ENCODE measurements around the gene EFNA1.

The EFNA1 gene

GRCh38 chr1:155174324-155175280 lies 46.9 kb downstream of the EFNA1 start:
- no peak for DNase-seq
- TF ChIP-seq GATA1 (IDR thresholded peaks at IDR 0.05; ENCODE audit: low read depth, low read length) = no peak
- TF ChIP-seq POLR2A (IDR thresholded peaks at IDR 0.05; ENCODE audit: low read length) = no peak

GRCh38 chr1:155175281-155175926 lies 47.7 kb downstream of the EFNA1 start:
- no peak for TF ChIP-seq POLR2A (IDR thresholded peaks at IDR 0.05; ENCODE audit: low read length)
- TF ChIP-seq GATA1 (IDR thresholded peaks at IDR 0.05; ENCODE audit: low read depth, low read length) = no peak
- DNase-seq = no peak

GRCh38 chr1:155175927-155176371 lies 48.3 kb downstream of the EFNA1 start:
- TF ChIP-seq POLR2A (IDR thresholded peaks at IDR 0.05; ENCODE audit: low read length) (no peak), GATA1 (IDR thresholded peaks at IDR 0.05; ENCODE audit: low read depth, low read length) (no peak)

GRCh38 chr1:155176544-155177071 lies 48.9 kb downstream of the EFNA1 start:
- peak; percentile 79 to 91 for DNase-seq
- TF ChIP-seq POLR2A (IDR thresholded peaks at IDR 0.05; ENCODE audit: low read length) (no peak), GATA1 (IDR thresholded peaks at IDR 0.05; ENCODE audit: low read depth, low read length) (no peak)

More at GRCh38 chr1:155175927-155176371, 48.3 kb downstream of the EFNA1 start:
- DNase-seq = peak in 1 of 2 experiments; percentile 31

GRCh38 chr1:155177192-155177917 lies 49.7 kb downstream of the EFNA1 start:
- TF ChIP-seq POLR2A (IDR thresholded peaks at IDR 0.05; ENCODE audit: low read length) (no peak), GATA1 (IDR thresholded peaks at IDR 0.05; ENCODE audit: low read depth, low read length) (no peak)
- DNase-seq = no peak

GRCh38 chr1:155177918-155178281 lies 50.2 kb downstream of the EFNA1 start:
- no peak for DNase-seq
- no peak for TF ChIP-seq GATA1 (IDR thresholded peaks at IDR 0.05; ENCODE audit: low read depth, low read length)
- no peak for TF ChIP-seq POLR2A (IDR thresholded peaks at IDR 0.05; ENCODE audit: low read length)

GRCh38 chr1:155178441-155179111 lies 50.9 kb downstream of the EFNA1 start:
- DNase-seq = no peak
- TF ChIP-seq GATA1 (IDR thresholded peaks at IDR 0.05; ENCODE audit: low read depth, low read length) = no peak
- TF ChIP-seq POLR2A (IDR thresholded peaks at IDR 0.05; ENCODE audit: low read length) = no peak

GRCh38 chr1:155179112-155180031 lies 51.7 kb downstream of the EFNA1 start:
- no peak for DNase-seq
- TF ChIP-seq GATA1 (IDR thresholded peaks at IDR 0.05; ENCODE audit: low read depth, low read length) (no peak), POLR2A (IDR thresholded peaks at IDR 0.05; ENCODE audit: low read length) (no peak)

- no peak for DNase-seq
- TF ChIP-seq POLR2A (IDR thresholded peaks at IDR 0.05; ENCODE audit: low read length) = no peak
- no peak for TF ChIP-seq GATA1 (IDR thresholded peaks at IDR 0.05; ENCODE audit: low read depth, low read length)
Observed at GRCh38 chr1:155181371-155182051, 53.8 kb downstream of the EFNA1 start.

GRCh38 chr1:155182052-155182550 lies 54.4 kb downstream of the EFNA1 start:
- DNase-seq = no peak
- TF ChIP-seq POLR2A (IDR thresholded peaks at IDR 0.05; ENCODE audit: low read length) (no peak), GATA1 (IDR thresholded peaks at IDR 0.05; ENCODE audit: low read depth, low read length) (no peak)

- no peak for DNase-seq
- TF ChIP-seq POLR2A (IDR thresholded peaks at IDR 0.05; ENCODE audit: low read length) = no peak
- TF ChIP-seq GATA1 (IDR thresholded peaks at IDR 0.05; ENCODE audit: low read depth, low read length) = no peak
Observed at GRCh38 chr1:155183775-155184221, 56.1 kb downstream of the EFNA1 start.

Data from erythroblast (primary cell).